GM21576 (cell line): Measurements from ENCODE around the gene DGKB.

ENCODE experiments used
- ATAC-seq: cut with Tn5 transposase; IDR thresholded peaks from one replicate; pipeline ENCODE4 v1.9.1; 2021; ENCODE audit warnings: mild to moderate bottlenecking, moderate library complexity; ENCODE audit not compliant: unreplicated experiment

Gene DGKB

GRCh38 chr7:14691034-14691433 lies 211.5 kb downstream of the DGKB start:
- no peak for ATAC-seq

GRCh38 chr7:14690486-14690885 lies 212.1 kb downstream of the DGKB start:
- ATAC-seq, result no peak

DNA sequence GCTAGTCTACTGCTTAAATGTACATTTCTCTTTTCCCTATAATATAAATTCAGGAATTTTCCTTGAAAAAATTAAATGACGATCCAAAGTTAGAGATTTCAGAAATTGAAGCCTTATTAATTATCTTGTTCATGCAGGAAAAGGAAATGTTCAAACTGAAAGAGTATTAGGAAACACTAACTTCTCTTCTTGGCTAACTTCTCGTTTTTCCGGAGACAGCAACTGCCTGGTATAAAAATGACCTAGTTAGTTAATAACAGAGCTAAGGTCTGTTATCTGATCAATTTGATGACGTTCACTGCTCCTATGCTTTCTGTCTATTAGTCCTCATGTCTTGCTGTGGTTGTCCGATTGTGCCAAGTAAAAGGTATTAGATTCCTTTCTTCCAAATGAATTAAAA lies 212.5 kb downstream of the DGKB start:
- no peak for ATAC-seq

GRCh38 chr7:14688208-14688607 lies 214.3 kb downstream of the DGKB start:
- ATAC-seq, result no peak

- ATAC-seq, result no peak
These were observed 214.8 kb downstream of the DGKB start for GRCh38 chr7:14687777-14688176.

DNA sequence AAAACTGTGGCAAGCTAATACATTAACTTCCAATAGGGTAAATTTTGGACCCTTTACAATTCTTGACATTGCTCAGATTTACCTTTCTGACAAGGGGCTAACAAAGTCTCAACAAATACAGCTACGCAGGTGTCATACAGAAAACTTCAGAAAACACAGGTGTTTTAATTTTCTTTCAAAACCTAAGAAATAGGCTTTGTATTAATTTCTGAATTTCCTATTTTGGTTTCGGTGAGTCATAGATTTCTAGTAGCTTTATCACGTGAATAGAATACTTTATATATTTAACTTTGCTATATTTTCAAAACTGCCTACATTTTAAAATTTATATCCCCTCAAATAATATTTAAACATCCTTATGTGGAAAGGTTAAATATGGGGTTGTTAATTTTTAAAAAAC lies 215.3 kb downstream of the DGKB start:
- no peak for ATAC-seq

GRCh38 chr7:14685167-14685566 lies 217.4 kb downstream of the DGKB start:
- no peak for ATAC-seq

DNA sequence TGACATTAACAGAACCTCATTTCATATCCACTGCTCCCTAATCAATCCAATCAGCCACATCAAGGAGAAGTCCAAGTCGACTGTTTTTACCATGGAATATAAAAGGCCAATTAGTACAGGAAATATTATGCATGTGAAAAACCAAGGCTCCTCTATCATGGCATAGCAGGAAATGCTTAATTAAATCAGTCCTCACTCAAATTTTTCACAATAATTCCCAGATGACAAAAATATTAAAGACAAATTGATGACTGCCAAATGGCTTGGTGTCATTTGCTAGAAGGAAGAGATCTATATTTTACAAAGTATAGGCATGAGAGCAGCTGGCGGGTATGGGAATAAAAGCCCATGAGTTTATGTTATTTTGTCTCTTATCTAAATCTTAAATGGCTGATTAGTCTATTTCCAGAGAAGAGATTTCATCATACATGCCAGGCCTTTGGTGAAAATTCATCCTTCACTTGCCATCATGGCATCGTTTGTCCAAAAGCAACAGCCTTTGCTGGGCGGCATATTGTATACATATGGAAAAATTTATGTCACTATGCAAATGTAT lies 219.6 kb downstream of the DGKB start:
- no peak for ATAC-seq

- no peak for ATAC-seq
These were observed 225.7 kb downstream of the DGKB start for GRCh38 chr7:14676896-14677295.

DNA sequence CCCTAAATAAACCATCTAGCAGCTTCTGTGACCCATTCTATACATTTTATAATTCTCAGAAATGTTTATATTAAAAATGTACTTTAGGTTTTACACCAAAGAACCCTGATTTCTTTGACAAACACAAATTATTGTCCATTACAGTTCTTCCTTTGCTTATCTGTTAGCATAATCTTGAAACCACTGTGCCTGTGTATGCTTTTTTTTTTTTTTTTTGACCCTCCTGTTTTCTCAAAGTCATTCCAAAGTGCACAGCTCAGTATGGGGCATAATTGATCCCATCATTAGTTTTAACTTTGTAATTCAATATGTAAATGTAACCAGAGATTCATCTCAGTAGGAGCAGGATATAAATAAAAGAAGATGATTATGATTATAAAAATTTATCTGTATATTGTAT lies 229.3 kb downstream of the DGKB start:
- no peak for ATAC-seq

GRCh38 chr7:14666913-14667312 lies 235.6 kb downstream of the DGKB start:
- ATAC-seq, result no peak

- no peak for ATAC-seq
These were observed 236.2 kb downstream of the DGKB start for GRCh38 chr7:14666304-14666703.

DNA sequence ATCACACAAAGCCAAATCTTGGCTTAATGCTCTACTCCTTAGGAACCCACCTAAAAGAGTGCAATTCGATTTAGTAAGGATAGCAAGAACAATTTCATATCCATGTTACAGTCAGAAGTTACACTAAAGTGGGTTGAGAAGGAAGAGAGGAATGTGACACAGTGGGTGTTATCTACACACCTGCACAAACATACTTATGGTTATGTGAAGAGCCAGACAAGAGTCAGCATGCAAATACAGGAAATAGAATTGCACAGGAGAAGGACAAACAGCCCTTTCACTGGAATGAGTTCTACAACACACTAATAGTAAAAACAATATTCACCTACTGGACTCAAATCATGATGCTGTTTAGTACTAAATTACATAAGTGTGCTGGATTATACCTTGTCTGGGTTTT lies 262.8 kb downstream of the DGKB start:
- no peak for ATAC-seq

DNA sequence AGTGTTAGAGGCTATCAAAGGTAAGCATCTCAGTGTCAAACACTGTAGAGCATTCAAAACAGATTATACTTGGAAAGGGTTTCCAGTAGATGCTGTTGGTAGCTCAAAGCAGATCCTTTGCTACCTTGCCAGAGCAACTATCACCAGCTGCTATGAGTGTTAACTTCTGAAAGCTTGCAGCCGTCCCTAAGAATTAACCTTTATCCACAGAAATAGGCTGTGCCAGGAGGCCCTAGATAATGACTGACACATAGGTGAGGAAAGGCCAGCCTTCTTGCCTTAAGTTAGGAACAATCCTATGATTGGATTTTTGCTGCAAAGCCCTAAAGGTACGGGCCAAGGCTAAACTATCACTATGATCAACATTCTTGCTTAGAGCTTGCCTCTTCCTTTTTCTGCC lies 263.2 kb downstream of the DGKB start:
- no peak for ATAC-seq

DNA sequence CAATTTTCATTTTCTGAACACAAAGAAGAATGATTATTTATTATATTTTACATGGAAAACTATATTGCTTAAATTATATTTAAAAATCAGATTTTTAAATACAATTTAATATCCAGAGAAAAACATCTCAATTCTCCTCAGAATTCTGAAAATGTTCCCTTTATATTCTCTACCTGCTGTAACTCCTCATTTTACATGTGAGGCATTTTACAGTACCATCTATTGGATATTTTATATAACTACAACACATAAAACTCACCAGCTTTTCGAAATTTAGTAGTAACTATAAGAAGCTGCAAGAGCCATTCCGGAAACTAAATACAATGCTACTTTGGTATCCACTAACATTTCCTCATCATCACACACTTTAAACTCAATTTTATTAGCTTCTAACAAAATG lies 264.6 kb downstream of the DGKB start:
- no peak for ATAC-seq

DNA sequence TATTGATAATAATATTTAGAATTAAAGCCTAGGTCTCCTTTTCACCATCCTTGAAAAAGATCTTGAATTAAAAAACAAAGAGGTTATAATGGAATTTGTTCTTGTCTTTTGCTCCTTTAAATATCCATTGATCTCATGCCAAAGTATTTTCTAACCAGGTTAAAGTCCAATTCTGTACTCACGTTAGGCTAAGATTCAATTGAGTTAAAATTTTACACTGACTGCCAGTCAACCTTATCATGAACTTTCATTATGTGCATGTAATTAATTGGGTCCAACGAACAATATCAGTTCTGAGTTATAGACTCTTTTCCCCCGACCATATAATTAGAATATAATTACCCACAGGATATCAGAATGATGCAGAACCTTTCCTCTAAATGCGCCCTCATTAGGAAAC lies 266.6 kb downstream of the DGKB start:
- no peak for ATAC-seq

DNA sequence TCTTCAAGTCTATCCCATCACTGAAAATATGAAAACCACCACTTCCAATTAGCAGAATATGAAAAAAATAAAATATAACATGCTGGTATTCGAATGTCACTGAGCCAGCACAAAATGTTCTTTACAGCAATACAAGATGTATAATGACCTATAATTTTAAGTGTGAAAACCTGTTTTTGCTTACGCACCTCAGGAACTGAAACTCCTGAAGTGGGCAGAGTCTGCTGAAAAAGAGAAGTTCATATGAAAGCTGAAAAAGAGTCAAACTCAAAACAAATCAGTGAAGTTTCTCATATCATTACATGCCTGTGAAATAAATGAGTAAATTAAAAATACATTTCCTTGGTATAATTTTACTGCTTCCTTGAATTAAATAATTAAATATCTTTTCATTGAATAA lies 272.5 kb downstream of the DGKB start:
- no peak for ATAC-seq

DNA sequence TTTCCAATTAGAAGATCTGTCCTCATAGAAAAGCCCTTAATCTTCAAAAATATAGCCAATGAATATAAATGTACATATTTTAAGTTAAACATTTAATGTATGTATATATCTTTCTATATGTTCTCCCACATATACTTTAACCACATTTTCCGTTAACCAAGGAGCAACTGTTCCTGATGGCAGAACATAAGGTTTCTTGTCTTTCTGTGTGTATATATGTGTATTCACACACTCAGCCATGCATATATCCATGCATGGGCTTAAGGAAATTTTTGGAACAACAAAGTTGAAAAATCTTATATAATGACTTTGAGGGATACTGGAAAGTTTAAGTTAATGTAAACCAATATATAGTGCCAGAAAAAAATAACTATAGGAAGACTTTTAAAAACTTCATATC lies 274.0 kb downstream of the DGKB start:
- no peak for ATAC-seq

DNA sequence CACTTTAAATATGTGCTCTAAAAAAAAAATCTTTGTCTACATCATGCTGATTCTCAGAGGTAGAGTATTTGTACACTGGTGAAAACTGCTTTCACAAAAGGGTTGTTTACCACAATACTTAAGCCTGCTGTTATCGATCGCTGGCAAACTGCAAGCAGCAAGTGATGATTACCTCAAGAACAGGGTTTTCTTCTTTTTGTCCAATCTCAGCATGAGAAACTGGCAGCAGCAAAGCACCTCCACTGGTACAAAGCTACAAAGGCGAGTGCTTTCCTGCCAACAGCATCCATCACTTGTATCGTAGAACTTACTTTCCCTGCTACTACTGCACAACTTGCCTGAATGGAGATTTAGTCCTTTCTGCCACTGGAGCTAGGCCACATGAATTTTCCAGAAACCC lies 276.5 kb downstream of the DGKB start:
- no peak for ATAC-seq

- ATAC-seq, result no peak
These were observed 280.0 kb downstream of the DGKB start for GRCh38 chr7:14622559-14622958.

GRCh38 chr7:14606101-14606500 lies 296.4 kb downstream of the DGKB start:
- no peak for ATAC-seq

DNA sequence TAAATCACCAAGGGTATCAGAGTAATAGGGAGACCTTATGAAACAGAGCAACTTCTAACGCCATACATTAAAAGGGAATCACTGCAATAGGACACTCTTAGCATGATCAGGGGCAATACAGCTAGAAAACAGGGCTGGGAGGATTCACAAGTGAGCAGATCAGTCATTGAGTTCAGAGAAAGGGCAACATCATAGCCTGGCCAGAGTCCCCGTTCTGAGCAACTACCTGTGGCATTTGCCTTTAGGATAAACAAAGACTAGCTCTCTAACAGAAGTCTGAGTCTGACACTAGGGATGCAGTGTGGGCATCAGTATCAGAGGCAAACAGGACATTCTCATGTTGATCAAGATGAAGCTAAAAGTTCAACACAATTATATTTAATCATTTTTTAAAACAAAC lies 297.9 kb downstream of the DGKB start:
- ATAC-seq, result no peak

DNA sequence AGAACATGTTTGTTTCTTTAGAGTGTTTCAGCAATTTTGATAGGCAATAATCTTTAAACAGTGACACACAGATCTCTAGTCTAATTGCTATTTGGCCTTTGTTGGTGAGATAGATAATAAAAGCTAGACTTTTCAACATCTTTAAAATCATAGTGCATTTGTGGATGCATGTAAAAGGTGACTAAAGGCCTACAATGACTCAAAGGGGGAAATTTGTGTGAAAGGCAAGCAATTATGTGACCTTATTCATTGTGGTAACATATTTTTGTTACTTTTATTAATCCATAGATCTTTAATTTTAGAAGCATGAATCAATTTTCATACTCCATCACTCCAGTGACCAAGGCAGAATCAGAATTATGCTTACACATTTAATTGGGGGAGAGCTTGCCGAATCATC lies 299.7 kb downstream of the DGKB start:
- no peak for ATAC-seq
